ENCODE data around the gene PDZD2.
"Not testable (repeated sequence)": the region's sequence is repeated elsewhere in the genome, so short reads cannot be mapped to it uniquely, and the experiment has no call there.

PDZD2 gene

DNA sequence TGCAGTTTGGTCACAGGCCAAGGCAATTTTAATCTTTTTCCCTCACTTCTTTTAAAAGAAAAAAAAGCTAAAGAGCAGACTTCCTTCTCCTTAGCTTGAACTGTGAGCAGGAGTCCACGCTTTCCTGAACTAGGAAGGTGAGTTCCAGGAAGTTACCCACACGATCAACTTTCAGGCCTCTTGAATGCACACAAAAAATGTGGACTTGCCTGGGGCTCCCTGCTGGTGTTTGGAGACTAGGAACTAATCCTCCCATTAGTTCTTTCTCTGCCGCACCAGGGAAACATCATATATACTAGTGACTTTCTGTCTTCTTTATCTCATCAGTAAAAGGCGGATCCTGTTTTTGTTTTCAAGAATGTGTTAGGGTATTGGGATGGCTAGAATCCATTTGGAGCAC is 295.2 kb downstream of the PDZD2 start:
- no peak for DNase-seq (ENCODE audit: low read depth)

DNA sequence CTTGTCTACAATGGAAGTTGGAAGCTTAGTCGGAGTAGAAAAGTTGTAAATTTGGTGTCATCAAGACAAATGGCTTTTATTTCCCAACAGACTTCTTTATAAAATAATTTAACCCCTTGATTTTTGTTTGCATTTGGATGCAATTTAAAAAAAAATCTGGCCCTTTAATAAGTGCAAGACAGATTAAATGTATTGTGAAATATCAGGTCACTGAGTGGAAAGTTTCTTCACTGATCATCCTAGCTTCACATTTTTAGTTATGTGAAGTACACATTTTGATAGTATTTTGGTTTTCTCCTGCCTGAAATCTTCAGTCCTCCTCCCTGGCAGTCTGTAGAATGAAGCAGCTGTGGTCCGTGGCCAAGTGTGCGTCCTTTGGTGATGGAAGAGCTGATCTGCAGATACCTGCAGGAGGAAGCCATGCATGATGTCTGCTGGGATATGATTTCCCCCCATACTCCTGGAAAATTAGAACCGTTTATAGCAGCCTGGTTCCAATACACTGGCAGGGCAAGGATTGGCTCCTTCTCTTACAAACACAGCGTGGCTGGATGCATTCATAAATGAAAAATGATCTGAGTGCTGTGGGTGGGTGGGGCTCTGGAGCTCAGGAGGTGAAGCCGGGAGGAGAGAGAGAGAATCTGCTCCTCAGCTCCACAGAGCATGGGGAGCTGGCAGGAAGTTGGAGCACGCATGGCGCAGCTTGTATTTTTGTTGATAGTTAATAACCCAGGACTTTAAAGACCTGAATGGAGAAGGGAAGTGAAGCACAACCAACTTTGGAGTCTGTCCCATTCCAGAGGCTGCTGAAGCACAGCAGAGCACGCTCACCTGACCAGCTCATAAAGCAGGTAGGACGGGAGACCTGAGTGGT is 296.8 kb downstream of the PDZD2 start:
- DNase-seq (ENCODE audit: low read depth): no peak

DNA sequence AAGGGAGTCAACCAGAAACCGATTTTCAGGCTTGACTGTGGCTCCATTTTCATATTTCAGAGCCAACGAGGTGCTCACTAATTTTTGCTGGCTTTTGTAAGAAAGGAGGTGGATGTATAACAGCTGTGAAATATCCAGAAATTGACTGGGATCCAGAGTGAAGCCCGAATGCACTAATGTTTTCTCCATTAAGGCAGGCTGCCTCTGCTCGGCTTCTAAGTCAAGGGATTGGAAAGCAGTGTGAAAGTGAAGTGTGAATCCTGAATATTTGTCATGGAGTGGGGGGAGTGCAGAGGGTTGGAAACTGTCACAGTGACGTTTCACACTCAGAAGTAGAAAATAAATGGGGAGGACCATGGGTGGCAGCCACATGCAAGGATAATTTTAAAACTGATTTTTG is 297.8 kb downstream of the PDZD2 start:
- DNase-seq (ENCODE audit: low read depth): no peak

DNA sequence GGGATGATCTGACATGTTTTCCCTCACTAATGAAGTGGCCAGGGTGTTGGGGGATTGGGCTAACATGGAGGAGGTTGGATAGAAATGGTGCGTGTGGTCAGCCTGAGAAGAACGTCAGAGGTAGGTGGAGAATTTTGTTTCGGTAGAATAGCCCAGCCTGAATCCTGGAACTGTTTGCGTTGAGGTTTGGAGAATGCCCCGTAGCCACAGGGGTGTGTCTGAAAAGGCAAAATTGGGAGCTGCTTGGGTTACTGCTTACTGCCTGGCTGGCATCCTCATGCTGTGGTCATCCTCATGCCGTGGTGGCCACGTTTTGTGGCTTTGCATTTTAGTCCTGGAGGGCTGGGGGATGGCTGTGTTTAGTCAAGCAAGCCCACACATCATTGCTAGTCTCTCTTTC is 298.3 kb downstream of the PDZD2 start:
- DNase-seq (ENCODE audit: low read depth): no peak

DNA sequence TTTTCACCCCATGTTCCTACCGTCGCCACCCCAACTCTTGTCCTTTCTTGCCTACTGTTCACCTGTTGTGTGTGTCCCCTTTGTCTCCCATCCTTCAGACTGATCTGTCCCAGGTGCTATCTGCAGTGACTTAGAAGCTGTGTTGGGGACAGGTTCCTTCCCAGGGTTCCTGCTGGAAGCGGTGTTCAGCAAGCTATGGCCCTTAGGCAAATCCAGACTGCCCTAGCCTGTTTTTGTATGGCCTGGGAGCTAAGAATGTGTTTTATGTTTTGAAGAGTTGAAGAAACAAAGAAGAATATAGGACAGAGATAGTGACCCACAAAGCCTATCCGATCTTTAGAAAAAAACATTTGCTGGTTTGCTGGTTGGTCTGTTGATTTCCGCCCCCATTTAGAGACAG is 298.8 kb downstream of the PDZD2 start:
- DNase-seq (ENCODE audit: low read depth): no peak

DNA sequence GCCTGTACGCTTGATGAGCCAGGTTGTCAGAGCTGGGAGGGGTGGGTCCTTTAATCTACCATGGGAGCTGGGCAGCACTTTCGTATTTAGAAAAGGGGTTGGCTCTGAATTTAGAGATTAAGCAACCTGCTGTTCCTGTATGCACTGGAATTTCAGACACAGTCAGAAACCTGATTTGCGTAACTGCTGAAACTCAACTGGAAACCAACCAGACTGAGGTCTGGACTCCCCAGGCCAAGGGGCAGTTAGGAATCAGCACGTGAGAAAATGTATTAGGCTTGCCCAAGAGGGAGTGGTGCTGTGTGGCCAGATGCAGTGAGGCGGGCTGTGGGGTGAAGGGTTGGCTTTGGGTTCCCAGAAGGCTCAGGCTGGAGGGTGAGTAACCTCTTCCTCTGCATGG is 300.2 kb downstream of the PDZD2 start:
- no peak for DNase-seq (ENCODE audit: low read depth)

DNA sequence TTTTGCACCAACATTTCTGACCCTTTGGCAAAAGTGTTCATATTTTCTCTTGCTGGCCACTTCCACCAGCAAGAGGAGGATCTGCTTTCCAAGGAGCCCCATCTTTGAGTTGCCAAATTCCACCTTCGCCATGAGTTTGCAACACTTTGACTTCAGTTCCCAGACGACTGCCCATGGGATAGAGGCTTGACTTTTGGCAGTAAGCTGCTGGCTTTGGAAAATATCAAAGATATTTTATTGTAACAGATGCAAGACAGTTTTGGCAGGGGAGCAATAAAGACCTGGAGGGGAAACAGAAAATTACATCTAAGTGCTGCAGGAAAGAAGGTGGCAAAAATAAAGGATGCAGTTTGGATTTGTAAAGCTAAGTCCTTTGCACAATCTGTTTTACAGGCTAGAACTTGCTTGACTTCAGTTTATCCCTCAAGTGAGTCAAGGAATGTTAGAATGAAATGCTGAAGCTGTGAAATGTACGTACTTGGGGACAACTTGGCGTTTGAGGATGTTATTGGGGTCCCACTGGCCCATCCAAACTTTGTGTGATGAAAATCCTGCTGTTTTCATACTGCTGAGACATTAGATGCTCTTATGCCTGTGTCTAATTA is 302.3 kb downstream of the PDZD2 start:
- no peak for DNase-seq (ENCODE audit: low read depth)

DNA sequence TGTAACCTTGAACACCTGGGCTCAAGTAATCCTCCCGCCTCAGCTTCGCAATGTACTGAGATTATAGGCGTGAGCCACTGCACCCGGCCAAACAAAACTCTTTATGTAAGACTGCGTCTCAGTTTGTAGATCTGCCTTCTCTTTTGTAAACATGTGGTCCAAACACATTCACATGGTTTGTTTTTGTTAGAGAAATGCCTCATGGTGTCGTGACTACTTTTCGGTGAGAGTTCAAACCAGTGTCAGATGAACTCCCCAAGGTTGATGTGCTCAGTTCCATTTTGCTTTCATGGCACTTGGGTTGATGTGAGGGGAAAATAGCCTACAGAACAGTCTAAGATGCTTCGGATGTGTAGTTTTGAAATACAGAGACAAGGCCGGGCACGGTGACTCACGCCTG is 303.6 kb downstream of the PDZD2 start:
- DNase-seq (ENCODE audit: low read depth): no peak

DNA sequence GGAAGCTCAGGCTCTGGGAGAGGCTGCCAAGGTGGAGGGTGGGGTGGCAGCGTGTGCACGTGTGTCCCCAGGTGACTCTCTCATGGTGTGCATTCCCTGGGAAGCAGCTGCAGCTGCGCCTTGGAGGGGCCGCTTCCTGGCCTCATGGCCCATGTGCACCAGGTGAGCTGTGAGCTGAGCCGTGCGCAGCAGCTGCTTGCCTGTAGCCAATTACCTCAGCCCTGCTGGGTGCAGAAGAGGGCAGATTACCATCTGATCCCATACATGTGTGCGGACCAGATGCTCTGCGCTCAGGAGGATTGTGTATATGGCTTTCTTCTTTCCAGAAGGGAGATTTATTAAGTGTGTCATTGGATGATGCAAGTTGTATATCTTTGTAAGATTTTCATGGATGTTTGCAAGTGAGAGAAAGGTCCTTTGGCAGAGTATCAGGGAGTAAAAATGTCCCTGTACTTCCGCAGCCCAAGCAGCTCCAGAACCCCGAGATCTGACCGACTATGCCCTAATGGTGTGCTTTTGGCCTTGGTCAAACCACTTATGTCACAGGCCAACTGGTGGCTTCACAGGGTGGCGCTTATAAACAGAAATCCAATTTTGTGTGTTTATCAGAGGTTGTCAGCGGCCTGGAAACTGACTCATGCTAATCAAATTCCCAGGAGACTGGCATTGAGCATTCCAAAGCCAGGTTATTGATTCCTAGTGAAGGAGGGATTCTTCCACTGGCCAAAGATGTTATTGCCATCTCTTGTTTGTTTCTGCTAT is 305.9 kb downstream of the PDZD2 start:
- DNase-seq (ENCODE audit: low read depth): no peak

DNA sequence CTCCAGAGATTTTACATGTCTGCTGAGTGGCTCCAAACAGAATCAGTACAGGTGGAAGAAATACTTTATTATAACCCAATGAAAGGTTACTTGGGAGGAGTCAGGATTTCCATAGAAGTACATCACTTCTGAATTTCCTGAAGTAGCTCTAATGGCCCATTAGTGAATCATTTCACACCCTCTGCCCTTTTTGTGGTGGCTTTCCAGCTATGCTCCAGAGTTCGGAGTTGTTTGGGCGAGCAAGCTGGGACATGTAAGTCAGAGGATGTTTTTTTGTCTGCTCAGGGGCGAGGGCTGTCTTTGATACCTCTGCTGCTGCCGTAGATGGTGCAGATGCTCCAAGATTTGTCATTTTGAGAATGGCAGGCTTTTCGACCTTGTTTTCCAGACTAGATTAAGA is 309.1 kb downstream of the PDZD2 start:
- DNase-seq (ENCODE audit: low read depth): no peak

DNA sequence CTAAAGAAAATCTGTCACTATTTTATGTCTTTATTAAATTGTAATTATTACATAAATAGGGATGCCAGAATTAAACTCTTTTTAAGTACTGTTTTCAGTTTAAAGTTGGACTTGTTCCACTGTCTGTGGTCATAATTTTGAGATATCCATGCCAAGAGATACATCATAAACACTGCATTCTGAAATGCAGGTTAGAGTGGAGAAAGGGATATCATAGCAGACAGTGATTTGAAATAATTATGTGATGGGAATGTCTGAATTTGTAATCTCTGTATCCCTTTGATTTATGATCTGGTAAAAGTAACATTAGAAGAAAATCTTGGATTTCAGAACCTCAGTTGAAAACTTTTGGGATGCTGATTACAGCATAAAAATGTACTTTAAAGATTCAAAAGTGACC is 313.1 kb downstream of the PDZD2 start:
- DNase-seq (ENCODE audit: low read depth): no peak

DNA sequence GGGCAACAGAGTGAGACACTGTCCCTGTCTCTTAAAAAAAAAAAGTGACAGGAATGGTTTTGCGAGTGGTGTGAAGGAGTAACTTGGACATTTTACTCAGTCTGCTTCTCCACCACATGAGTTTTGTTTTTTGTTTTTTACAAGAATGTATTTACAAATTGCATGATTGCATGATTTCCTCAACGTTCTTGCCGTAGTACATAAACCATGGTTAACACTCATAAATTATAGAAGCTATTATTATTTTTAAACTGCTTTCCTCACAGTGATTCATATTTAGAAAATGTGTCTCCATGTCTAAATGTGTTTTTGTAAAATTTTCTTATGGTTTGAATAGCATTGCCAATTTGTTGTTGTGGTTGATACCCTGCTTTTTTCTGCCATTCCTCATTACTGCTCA is 315.2 kb downstream of the PDZD2 start:
- DNase-seq (ENCODE audit: low read depth): no peak

DNA sequence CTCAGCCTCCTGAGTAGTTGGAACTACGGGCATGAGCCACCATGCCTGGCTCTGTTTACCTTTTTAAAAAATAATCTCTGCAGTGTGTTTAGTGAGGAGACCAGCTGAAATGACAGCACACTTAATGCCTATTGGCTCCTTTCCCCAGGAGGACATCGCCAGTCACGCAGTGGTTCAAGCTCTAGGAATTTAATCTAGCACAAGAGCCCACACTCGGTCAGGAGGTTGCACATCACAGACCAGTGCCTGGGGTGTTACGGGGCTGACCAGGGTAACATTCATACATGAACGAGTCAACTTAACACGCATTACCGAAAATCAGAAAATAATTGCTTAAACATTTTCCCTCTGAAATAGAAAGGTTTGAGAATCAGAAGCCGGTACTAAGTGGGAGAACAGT is 318.2 kb downstream of the PDZD2 start:
- DNase-seq (ENCODE audit: low read depth): no peak

DNA sequence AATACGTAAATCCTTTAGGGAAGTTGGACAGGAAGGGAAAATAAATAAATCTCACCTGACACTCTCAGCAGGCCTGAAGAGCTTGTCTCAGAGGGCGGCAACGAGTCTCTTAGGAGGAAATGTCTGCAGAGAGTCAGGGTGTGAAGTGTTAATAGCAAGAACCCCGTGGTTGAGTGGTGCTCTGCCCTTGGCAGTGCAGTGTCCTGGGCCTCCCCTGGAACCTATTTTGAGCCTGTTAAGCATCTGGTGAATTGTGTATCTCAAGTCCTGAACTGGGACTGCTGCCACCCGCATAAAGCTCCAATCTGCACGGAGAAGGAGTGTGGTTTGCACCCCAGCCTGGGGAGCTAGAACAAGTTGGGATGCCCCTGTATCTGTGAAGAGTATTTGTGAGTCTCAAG is 323.4 kb downstream of the PDZD2 start:
- no peak for DNase-seq (ENCODE audit: low read depth)

DNA sequence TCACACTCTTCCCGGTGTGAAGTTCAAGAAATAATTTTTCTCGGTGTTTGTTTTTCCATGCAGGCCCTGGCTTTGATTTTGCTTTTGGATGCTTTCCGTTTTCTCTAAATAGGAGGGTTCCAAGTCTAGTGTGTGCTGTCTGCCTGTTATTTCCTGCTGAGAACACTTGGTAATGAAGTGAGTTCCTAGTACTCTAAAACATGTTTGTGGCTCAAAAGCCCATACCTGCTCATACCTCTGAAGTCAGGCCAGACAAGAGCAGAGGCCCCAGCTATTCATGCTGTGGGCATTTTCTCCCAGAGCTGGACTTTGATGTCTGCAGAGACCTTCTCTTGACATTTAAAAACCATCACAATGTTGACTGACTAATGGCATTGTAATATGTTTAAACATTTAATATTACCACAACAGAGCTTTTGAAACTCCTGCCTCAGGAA is 324.0 kb downstream of the PDZD2 start:
- no peak for DNase-seq (ENCODE audit: low read depth)

DNA sequence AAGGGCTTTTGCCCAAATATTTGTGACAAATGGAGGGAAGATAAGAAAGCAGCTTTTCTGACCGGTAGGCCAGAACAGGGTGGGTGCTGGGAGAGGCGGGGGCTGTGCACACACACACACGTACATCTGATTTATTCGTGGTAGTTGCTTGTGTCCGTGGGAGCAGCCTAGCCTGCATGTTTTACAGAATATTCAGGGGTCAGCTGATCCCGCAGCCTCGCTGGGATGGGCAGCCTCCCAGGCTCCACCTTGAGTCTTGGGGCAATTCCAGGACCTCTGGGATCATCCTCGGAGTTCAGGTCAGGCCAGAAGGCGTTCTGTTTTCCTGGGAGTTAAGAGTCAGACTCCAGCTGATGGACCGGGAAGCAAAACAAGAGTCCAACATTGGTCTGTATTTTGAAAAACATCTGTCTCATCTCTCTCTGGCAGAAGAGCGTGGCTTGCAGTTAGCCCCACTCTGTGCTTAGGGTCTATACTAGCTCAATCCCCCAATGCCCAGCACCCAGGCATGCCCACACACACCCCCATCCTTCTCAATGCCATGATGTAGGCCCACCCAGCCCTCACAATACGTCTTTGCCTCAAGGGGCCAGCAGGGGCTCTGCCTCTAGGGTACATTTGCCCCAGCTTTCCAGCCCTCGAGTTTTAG is 324.6 kb downstream of the PDZD2 start:
- DNase-seq (ENCODE audit: low read depth): no peak

DNA sequence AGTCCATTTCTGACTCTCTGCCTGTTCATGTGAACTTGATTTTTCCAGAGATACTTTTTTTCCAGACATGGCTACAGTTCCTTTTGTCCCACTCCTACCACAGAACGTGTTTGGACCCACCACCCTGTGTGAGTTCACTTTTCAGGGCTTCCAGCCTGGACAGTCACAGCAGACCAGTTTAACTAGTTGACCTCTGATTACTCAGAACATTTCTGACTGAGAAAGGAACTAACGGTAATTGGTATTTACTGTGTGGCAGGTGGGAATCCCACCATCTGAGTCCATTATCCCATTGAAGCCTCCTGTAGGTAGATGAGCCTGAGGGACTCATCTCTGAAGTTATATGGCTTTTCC is 325.1 kb downstream of the PDZD2 start:
- DNase-seq (ENCODE audit: low read depth): no peak

DNA sequence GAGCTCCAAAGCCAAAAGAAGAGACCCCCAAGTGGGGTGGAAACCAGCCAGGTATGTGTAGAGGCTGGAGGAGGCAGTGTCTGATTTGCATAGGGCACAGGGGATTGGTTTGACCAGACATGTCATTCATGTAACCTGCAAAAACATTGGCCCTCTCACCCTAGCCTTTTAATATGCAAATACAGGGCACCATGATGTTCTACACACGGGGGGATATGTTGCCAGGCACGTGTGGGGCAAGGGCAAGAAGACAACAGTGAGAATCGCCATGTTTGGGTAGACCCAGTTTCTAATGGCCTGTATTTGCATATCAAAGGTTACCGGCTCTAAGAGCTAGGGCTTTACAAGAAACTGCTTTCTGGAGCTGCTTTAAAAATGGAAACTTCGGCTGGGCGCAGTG is 326.3 kb downstream of the PDZD2 start:
- no peak for DNase-seq (ENCODE audit: low read depth)

DNA sequence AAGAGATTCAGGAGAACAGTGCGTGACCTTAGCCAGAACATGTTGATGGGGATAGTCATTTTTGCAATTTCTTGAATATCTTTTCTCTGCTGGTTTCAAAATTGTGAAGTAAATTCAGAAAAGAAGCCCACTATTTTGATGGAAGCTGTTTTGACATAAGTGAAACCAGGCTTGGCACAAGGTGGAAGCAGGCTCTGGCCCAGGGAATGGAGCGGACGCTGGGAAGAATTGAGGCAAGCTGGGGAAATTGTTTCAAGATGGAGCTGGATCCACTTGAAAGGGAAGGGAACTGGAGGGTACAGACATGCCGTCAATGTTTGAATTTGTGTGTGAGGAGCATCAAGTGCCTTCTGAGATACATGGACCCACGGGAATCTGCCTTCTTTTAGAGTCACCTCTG is 328.0 kb downstream of the PDZD2 start:
- no peak for DNase-seq (ENCODE audit: low read depth)

DNA sequence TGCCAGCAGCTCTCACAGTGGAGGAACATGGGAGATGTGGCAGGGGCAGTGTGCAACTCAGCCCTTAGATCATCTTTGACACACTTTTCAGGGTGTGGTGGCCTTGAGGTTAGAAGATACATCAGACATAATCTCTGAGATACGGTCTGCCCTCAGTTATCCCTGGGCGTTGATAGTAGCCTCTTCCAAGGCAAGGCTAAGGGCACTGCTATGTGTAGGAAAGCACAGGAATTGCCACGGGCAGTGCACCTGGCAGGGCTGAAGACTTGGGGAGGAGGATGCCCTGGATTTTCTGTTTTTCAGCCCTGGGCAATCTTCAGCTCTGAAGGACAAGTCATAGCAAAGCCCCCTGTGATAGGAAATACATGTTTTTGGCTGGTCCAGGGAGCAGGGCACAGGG is 328.5 kb downstream of the PDZD2 start:
- no peak for DNase-seq (ENCODE audit: low read depth)

DNA sequence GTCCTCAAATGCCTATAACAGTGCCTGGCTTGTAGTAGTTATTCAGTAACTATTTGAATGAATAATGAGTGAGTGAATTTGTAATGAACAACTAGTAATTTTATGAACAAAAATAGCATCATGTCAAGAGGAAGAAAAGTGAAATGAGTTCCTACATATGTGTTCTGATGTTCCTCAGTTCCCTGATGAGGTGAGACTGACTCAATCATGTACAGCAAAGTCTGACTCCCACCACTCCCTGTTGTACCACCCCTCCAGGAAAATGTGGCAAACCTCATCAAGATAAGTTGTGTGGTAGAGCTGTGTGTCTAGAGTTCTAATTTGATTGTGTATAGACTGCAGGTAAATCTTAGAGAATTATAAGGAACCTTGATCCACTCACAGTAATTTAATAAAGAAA is 333.6 kb downstream of the PDZD2 start:
- DNase-seq (ENCODE audit: low read depth): no peak

DNA sequence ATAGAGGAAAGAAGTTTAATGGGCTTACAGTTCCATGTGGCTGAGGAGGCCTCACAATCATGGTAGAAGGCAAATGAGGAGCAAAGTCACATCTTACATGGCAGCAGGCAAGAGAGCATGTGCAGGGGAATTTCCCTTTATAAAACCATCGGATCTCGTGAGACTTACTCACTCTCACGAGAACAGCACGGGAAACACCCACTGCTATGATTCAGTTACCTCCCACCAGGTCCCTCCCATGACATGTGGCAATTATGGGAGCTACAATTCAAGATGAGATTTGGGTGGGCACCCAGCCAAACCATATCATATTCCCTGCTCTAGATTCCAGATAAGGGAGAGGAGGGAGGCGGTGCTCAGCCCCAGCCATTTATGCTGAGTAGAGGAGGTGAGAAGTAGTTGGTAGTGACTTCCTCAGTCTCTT is 336.3 kb downstream of the PDZD2 start:
- DNase-seq (ENCODE audit: low read depth): not testable (repeated sequence)

DNA sequence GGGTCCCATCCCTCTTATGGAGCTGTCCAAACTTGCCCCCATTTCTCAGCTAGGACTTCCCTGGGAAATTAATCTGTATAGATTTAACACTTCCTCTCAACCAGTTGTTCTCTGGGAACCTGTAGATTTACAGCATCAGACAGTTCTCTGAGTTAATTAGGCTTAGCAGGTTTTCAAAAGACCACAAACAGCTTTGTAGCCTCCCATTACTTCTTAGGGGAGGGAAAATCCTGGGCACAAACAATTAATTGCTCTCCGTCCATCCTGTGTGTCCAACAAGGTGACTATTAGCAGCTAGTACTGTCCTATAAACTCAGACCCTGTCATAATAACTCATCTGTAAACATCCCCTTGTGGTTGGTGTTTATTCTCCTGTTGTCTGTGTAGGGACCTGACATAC is 337.2 kb downstream of the PDZD2 start:
- DNase-seq (ENCODE audit: low read depth): no peak
